A549 treated with AZD9567 at 1 μM for 4 hours (cell line): ENCODE results near the gene TEK. TPM values are rescaled to one million over a fixed set of nuclear protein-coding genes. Genes with fewer than 3 reads are reported as not detected.

Experiments
- total RNA-seq: library from RNA; stranded (reverse); fragments of 200-300 nt; extraction: Qiagen RNA extraction; gene quantifications from 5 replicates; pipeline ENCODE4 v1.2.3, GENCODE V29; 2022; ENCODE audit not compliant: insufficient read depth

Gene TEK
- 0.05 to 0.08 TPM (median 0.06 TPM) in 4 of 5 replicates, not detected in the other for total RNA-seq

GRCh38 chr9:27108981-27109541, at the start of gene TEK:
Gene TEK (plus strand): TSS chr9:27109225. CDS start chr9:27109591, 366 bp downstream.

Other genes with a start within 250 kb of the TEK start
- 17.5 to 28.8 TPM (median 20.3 TPM) in 5 replicates for gene CAAP1, start 216.4 kb upstream of the TEK start, total RNA-seq
- 29.9 to 39.2 TPM (median 31.3 TPM) in 5 replicates for gene PLAA, start 162.0 kb upstream of the TEK start, total RNA-seq
- gene IFT74, start 152.8 kb upstream of the TEK start, total RNA-seq = 9.9 to 13.9 TPM (median 12.6 TPM) in 5 replicates
- not detected in 5 replicates for gene LRRC19, start 103.6 kb upstream of the TEK start, total RNA-seq
- gene EQTN, start 187.9 kb downstream of the TEK start, total RNA-seq = not detected in 5 replicates